Osteoblast (primary cell): ENCODE data around the gene AMBRA1. TPM values are rescaled to one million over a fixed set of nuclear protein-coding genes. Genes with fewer than 3 reads are reported as not detected.

Source experiments
- DNase-seq: peaks from one replicate; pipeline ENCODE4 v3.0.0; 2011; ENCODE audit warnings: low spot score, mixed read lengths; ENCODE audit not compliant: insufficient read length; ENCODE audit errors: missing footprints
- H2AFZ ChIP-seq: 2 replicates; pipeline ENCODE4 v1.6.0; 2011; ENCODE audit warnings: mild to moderate bottlenecking, low read length
- H3K27ac ChIP-seq: 2 replicates; pipeline ENCODE4 v1.5.1; 2011; ENCODE audit warnings: mild to moderate bottlenecking, low read depth, low read length, moderate library complexity
- H3K27me3 ChIP-seq: 2 replicates; pipeline ENCODE4 v1.6.0; 2012; ENCODE audit warnings: mild to moderate bottlenecking, control low read depth, inconsistent platforms, low read length, moderate library complexity; ENCODE audit not compliant: insufficient read depth
- H3K36me3 ChIP-seq: 2 replicates; pipeline ENCODE4 v1.5.1; 2011; ENCODE audit warnings: mild to moderate bottlenecking, low read length, control low read depth, moderate library complexity; ENCODE audit not compliant: insufficient read depth
- H3K4me1 ChIP-seq: 2 replicates; pipeline ENCODE4 v1.5.1; 2011; ENCODE audit warnings: mild to moderate bottlenecking, low read length, control low read depth, moderate library complexity; ENCODE audit not compliant: insufficient read depth
- H3K4me2 ChIP-seq: 2 replicates; pipeline ENCODE4 v1.6.0; 2011; ENCODE audit warnings: mild to moderate bottlenecking, low read length; ENCODE audit not compliant: insufficient read depth
- H3K4me3 ChIP-seq: fragments of 200-600 bp; sonication (generic); 3 replicates; pipeline ENCODE4 v1.5.1; 2012; ENCODE audit warnings: mild to moderate bottlenecking, low read length, inconsistent platforms; ENCODE audit not compliant: insufficient read depth
- H3K79me2 ChIP-seq: 2 replicates; pipeline ENCODE4 v1.6.0; 2012; ENCODE audit warnings: mild to moderate bottlenecking, low read length, control low read depth, inconsistent platforms; ENCODE audit not compliant: insufficient read depth
- H3K9me3 ChIP-seq: 2 replicates; pipeline ENCODE4 v1.5.1; 2011; ENCODE audit warnings: low read depth, low read length, control low read depth
- H4K20me1 ChIP-seq: 2 replicates; pipeline ENCODE4 v1.6.0; 2012; ENCODE audit warnings: mild to moderate bottlenecking, low read length, control low read depth; ENCODE audit not compliant: insufficient read depth
- CTCF ChIP-seq: IDR thresholded peaks from 2 replicates; pipeline ENCODE4 v1.5.1; 2011; ENCODE audit warnings: mild to moderate bottlenecking, low read depth, low read length, moderate library complexity; ENCODE audit errors: extremely low read depth
- total RNA-seq: library from RNA; depleted of rRNA; stranded (reverse); fragments of >200 nt; gene quantifications from 2 replicates; pipeline ENCODE4 v1.2.3, GENCODE V29; 2012

Gene AMBRA1
- total RNA-seq, 1 donor = 29.7 TPM

- H3K27ac ChIP-seq = no peak overlapping the region
- peaks cover 14% of the 10 kb centered on the region for H3K4me1 ChIP-seq
- peaks cover 9% of the 10 kb centered on the region for H3K36me3 ChIP-seq
- no peak for DNase-seq
- H3K9me3 ChIP-seq = no peaks in the 10 kb centered on the region
- no peak overlapping the region for H3K4me3 ChIP-seq
- H3K27me3 ChIP-seq = no peaks in the 10 kb centered on the region
- no peak overlapping the region for H3K4me2 ChIP-seq
- H4K20me1 ChIP-seq = peaks cover 7% of the 10 kb centered on the region
- H3K79me2 ChIP-seq = no peaks in the 10 kb centered on the region
- no peak overlapping the region for H2AFZ ChIP-seq
- no peak for TF ChIP-seq CTCF
These were observed 100.0 kb downstream of the AMBRA1 start for GRCh38 chr11:46493791-46494190.

GRCh38 chr11:46492532-46492931, 101.3 kb downstream of the AMBRA1 start:
- Histone ChIP-seq H3K36me3 (peaks cover 9% of the 10 kb centered on the region), H3K79me2 (no peaks in the 10 kb centered on the region), H3K27ac (no peak overlapping the region), H2AFZ (no peak overlapping the region), H3K4me2 (no peak overlapping the region), H3K9me3 (no peaks in the 10 kb centered on the region), H4K20me1 (peaks cover 7% of the 10 kb centered on the region), H3K4me3 (no peak overlapping the region), H3K4me1 (peaks cover 14% of the 10 kb centered on the region), H3K27me3 (no peaks in the 10 kb centered on the region)
- DNase-seq = no peak
- no peak for TF ChIP-seq CTCF

GRCh38 chr11:46491661-46492330, 102.0 kb downstream of the AMBRA1 start:
- DNase-seq = no peak
- H3K4me2 ChIP-seq = no peak overlapping the region
- no peak overlapping the region for H3K27ac ChIP-seq

More at GRCh38 chr11:46491661-46492330, 102.0 kb downstream of the AMBRA1 start:
- H3K79me2 ChIP-seq = no peaks in the 10 kb centered on the region
- no peak overlapping the region for H2AFZ ChIP-seq
- no peak overlapping the region for H3K4me3 ChIP-seq
- no peaks in the 10 kb centered on the region for H3K27me3 ChIP-seq
- no peak for TF ChIP-seq CTCF
- peaks cover 14% of the 10 kb centered on the region for H3K4me1 ChIP-seq
- peaks cover 5% of the 10 kb centered on the region for H4K20me1 ChIP-seq
- H3K36me3 ChIP-seq = peaks cover 9% of the 10 kb centered on the region
- H3K9me3 ChIP-seq = no peaks in the 10 kb centered on the region
